Smooth muscle cell (in vitro differentiated cells): ENCODE results near the gene ELOVL5. TPM values are rescaled to one million over a fixed set of nuclear protein-coding genes. Genes with fewer than 3 reads are reported as not detected.
"Not testable (repeated sequence)": the region's sequence is repeated elsewhere in the genome, so short reads cannot be mapped to it uniquely, and the experiment has no call there.

ENCODE experiments used
- DNase-seq: peaks from one replicate; lab custom pipeline; 2025; ENCODE audit not compliant: unreplicated experiment; lab: John Stamatoyannopoulos, UW
- H2AFZ ChIP-seq: fragments of 200-600 bp; sonication (generic); 2 replicates; pipeline ENCODE4 v1.6.0; 2016; ENCODE audit warnings: antibody characterized with exemption, low read depth, mild to moderate bottlenecking
- H3F3A ChIP-seq: fragments of 200-600 bp; sonication (generic); 2 replicates; pipeline ENCODE4 v1.6.0; 2017; ENCODE audit warnings: antibody characterized with exemption, low read depth
- H3K27ac ChIP-seq: fragments of 200-600 bp; sonication (generic); 2 replicates; pipeline ENCODE4 v1.5.1; 2016; ENCODE audit warnings: low read depth, mild to moderate bottlenecking
- H3K27me3 ChIP-seq: fragments of 200-600 bp; sonication (generic); 2 replicates; pipeline ENCODE4 v1.6.1; 2016; ENCODE audit warnings: low read depth, mild to moderate bottlenecking
- H3K36me3 ChIP-seq: fragments of 200-600 bp; sonication (generic); 2 replicates; pipeline ENCODE4 v1.5.1; 2016; ENCODE audit warnings: low read depth
- H3K4me1 ChIP-seq: fragments of 200-600 bp; sonication (generic); 2 replicates; pipeline ENCODE4 v1.5.1; 2016; ENCODE audit warnings: low read depth
- H3K4me2 ChIP-seq: fragments of 200-600 bp; sonication (generic); 2 replicates; pipeline ENCODE4 v1.6.0; 2016; ENCODE audit warnings: mild to moderate bottlenecking
- H3K4me3 ChIP-seq: fragments of 200-600 bp; sonication (generic); 2 replicates; pipeline ENCODE4 v1.5.1; 2016; ENCODE audit warnings: mild to moderate bottlenecking
- H3K79me2 ChIP-seq: fragments of 200-600 bp; sonication (generic); 2 replicates; pipeline ENCODE4 v1.6.0; 2016; ENCODE audit warnings: low read depth, mild to moderate bottlenecking
- H3K9ac ChIP-seq: fragments of 200-600 bp; sonication (generic); 2 replicates; pipeline ENCODE4 v1.6.0; 2016; ENCODE audit warnings: low read depth
- H3K9me3 ChIP-seq: fragments of 200-600 bp; sonication (generic); replicated peaks from 2 replicates; pipeline ENCODE4 v1.5.1; 2016; ENCODE audit warnings: low read depth
- H4K20me1 ChIP-seq: fragments of 200-600 bp; sonication (generic); 2 replicates; pipeline ENCODE4 v1.6.0; 2016; ENCODE audit warnings: low read depth
- WGBS: methylation state at CpG from one replicate; pipeline ENCODE4 v1.1.7; 2016; ENCODE audit warnings: low lambda C conversion rate; 5-methylcytosine and 5-hydroxymethylcytosine counted together
- polyA plus RNA-seq: library from polyadenylated mRNA; unstranded; fragments of >200 nt; fragmentation: Nextera tagmentation; extraction: Ambion mirVana; gene quantifications from 2 replicates; pipeline ENCODE4 v1.2.1, GENCODE V29; 2016
- total RNA-seq: library from RNA; depleted of rRNA; stranded (reverse); fragments of >200 nt; gene quantifications from 2 replicates; pipeline ENCODE4 v1.2.3, GENCODE V29; 2014
- TF ChIP-seq, protein P1 (sequence below): fragments of 200-600 bp; sonication (generic); IDR thresholded peaks from 2 replicates; pipeline ENCODE4 v1.5.1; 2017; ENCODE audit warnings: borderline replicate concordance, mild to moderate bottlenecking, antibody characterized with exemption; ENCODE audit not compliant: insufficient read depth, poor library complexity, severe bottlenecking

The ELOVL5 gene
- total and polyA plus RNA-seq, 2 experiments from 2014 or later = 71.9 to 79.2 TPM

DNA sequence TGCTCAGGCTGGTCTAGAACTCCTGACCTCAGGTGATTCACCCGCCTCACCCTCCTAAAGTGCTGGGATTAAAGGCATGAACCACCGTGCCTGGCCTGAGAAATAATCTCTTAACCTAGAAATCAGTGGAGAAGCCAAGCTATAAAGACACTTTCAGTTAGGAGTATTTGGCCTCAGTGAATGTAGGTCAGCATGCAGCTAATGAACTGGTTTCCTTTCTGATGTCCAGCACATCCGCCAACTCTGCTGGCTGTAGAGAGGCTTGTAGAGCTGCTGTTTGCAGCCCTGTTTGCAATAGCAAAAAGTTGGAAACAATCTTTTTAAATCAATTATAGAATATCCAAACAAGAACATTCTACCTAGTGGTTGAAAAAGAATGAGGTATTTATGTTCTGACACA, 42.4 kb upstream of the ELOVL5 start:
- Histone ChIP-seq H3K27ac (no peak overlapping the region), H3F3A (no peaks in the 10 kb centered on the region), H3K4me1 (no peaks in the 10 kb centered on the region), H3K79me2 (no peaks in the 10 kb centered on the region), H4K20me1 (no peaks in the 10 kb centered on the region), H2AFZ (no peak overlapping the region), H3K4me3 (no peak overlapping the region), H3K9me3 (no peaks in the 10 kb centered on the region), H3K4me2 (no peak overlapping the region), H3K36me3 (no peaks in the 10 kb centered on the region), H3K27me3 (no peaks in the 10 kb centered on the region), H3K9ac (no peak overlapping the region)
- no peak for DNase-seq
- TF ChIP-seq, protein P1, sequence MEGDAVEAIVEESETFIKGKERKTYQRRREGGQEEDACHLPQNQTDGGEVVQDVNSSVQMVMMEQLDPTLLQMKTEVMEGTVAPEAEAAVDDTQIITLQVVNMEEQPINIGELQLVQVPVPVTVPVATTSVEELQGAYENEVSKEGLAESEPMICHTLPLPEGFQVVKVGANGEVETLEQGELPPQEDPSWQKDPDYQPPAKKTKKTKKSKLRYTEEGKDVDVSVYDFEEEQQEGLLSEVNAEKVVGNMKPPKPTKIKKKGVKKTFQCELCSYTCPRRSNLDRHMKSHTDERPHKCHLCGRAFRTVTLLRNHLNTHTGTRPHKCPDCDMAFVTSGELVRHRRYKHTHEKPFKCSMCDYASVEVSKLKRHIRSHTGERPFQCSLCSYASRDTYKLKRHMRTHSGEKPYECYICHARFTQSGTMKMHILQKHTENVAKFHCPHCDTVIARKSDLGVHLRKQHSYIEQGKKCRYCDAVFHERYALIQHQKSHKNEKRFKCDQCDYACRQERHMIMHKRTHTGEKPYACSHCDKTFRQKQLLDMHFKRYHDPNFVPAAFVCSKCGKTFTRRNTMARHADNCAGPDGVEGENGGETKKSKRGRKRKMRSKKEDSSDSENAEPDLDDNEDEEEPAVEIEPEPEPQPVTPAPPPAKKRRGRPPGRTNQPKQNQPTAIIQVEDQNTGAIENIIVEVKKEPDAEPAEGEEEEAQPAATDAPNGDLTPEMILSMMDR = no peak
- WGBS = 86% methylated on average over 3 of the region's 3 CpGs

DNA sequence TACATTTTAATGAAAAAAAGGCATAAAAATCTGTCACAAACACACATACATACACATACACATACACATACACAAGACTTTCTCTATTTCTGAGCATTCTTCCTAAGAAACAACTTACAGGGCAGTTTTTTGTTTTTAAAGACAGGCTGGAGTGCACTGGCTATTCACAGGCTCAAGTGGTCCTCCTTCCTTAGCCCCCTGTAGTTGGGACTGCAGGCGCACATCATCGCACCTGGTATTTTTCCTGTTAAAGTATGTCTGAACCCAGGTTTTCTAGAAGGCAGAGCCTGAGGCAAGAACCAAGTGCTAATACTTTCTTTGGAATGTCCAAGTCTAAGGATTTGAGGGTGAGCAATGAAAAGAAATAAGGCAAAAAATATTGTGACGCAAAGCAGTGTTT, 41.3 kb upstream of the ELOVL5 start:
- Histone ChIP-seq H3K27ac (no peak overlapping the region), H3F3A (no peaks in the 10 kb centered on the region), H3K9me3 (no peaks in the 10 kb centered on the region), H3K4me2 (no peak overlapping the region), H3K9ac (no peak overlapping the region), H3K79me2 (no peaks in the 10 kb centered on the region), H4K20me1 (no peaks in the 10 kb centered on the region), H3K4me1 (no peaks in the 10 kb centered on the region), H3K36me3 (no peaks in the 10 kb centered on the region), H3K4me3 (no peak overlapping the region), H3K27me3 (no peaks in the 10 kb centered on the region), H2AFZ (no peak overlapping the region)
- DNase-seq = no peak
- 92% methylated on average over 3 of the region's 3 CpGs for WGBS
- TF ChIP-seq, protein P1 = no peak

DNA sequence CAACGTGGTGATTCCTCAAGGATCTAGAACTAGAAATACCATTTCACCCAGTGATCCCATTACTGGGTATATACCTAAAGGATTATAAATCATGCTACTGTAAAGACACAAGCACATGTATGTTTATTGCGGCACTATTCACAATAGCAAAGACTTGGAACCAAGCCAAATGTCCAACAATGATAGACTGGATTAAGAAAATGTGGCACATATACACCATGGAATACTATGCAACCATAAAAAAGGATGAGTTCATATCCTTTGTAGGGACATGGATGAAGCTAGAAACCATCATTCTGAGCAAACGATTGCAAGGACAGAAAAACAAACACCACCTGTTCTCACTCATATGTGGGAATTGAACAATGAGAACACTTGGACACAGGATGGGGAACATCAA, 39.9 kb upstream of the ELOVL5 start:
- H3K79me2 ChIP-seq, H3K4me2 ChIP-seq, H3K9ac ChIP-seq, H3K4me3 ChIP-seq, H3K9me3 ChIP-seq, H2AFZ ChIP-seq, DNase-seq, H3K36me3 ChIP-seq, H3K4me1 ChIP-seq, H4K20me1 ChIP-seq, H3K27me3 ChIP-seq, H3K27ac ChIP-seq, H3F3A ChIP-seq: not testable (repeated sequence)
- 91% methylated on average over 3 of the region's 3 CpGs for WGBS

DNA sequence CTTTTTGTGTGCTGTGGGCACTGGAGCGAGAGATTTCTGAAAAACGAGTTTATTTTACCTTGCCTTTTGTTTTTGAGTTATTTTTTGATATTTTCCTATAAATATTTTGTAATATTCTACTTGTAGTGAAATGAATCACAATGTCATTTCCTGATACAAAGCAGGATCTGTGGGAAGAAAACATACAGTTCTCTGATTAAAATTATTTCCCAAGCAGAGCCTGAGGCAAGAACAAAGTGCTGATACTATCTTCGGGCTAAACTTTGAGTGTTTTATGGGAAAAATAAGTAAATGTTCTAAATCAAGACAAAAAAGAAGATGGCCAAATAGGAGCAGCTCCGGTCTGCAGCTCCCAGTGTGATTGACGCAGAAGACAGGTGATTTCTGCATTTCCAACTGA, 33.7 kb upstream of the ELOVL5 start:
- H3K4me3 ChIP-seq = no peak overlapping the region
- peaks cover 4% of the 10 kb centered on the region for H3F3A ChIP-seq
- H3K9ac ChIP-seq = no peak overlapping the region
- H3K4me1 ChIP-seq = no peaks in the 10 kb centered on the region
- no peaks in the 10 kb centered on the region for H3K9me3 ChIP-seq
- no peaks in the 10 kb centered on the region for H3K27me3 ChIP-seq
- WGBS = 90% methylated on average over 5 of the region's 5 CpGs
- no peak overlapping the region for H3K27ac ChIP-seq
- TF ChIP-seq, protein P1 = no peak
- H3K4me2 ChIP-seq = no peak overlapping the region
- H4K20me1 ChIP-seq = no peaks in the 10 kb centered on the region
- DNase-seq = no peak
- no peak overlapping the region for H2AFZ ChIP-seq
- H3K79me2 ChIP-seq = no peaks in the 10 kb centered on the region
- H3K36me3 ChIP-seq = no peaks in the 10 kb centered on the region
